Upper lobe of left lung (tissue), 6 donors: ENCODE results near the gene ASTN2. TPM values are rescaled to one million over a fixed set of nuclear protein-coding genes. Genes with fewer than 3 reads are reported as not detected.
A peak's percentile ranks its signal among the peaks of the same experiment; 100 is the strongest.

Experiments used
- ATAC-seq, 2 donors: fragments of 200-7000 bp; cut with Tn5 transposase; one replicate each; pipeline ENCODE4 v1.9.1; 2022; ENCODE audit warnings: mild to moderate bottlenecking in 2 of 2, moderate library complexity in 2 of 2; ENCODE audit not compliant: low FRiP score in 2 of 2
- DNase-seq, 2 donors: peaks; one replicate each; pipeline ENCODE4 v3.0.0-alpha.2; 2019 to 2020
- H3K27ac ChIP-seq, 4 donors: fragments of 200-600 bp; sonication (generic); one replicate each; pipeline ENCODE4 v1.5.1; 2016 to 2019
- H3K27me3 ChIP-seq, 4 donors: fragments of 200-600 bp; sonication (generic); one replicate each; pipeline ENCODE4 v1.5.1; 2017 to 2019
- H3K36me3 ChIP-seq, 4 donors: fragments of 200-600 bp; sonication (generic); one replicate each; pipeline ENCODE4 v1.5.1; 2016 to 2019
- H3K4me1 ChIP-seq, 4 donors: fragments of 200-600 bp; sonication (generic); one replicate each; pipeline ENCODE4 v1.5.1; 2018 to 2019
- H3K4me3 ChIP-seq, 4 donors: fragments of 200-600 bp; sonication (generic); one replicate each; pipeline ENCODE4 v1.5.1; 2017 to 2019; ENCODE audit warnings: mild to moderate bottlenecking in 2 of 4, moderate library complexity in 1 of 4
- H3K9me3 ChIP-seq, 4 donors: fragments of 200-600 bp; sonication (generic); one replicate each; pipeline ENCODE4 v1.5.1; 2018 to 2019
- CTCF ChIP-seq, 6 experiments: fragments of 450-650 bp in 4 of 6; fragments of 200-600 bp in 2 of 6; sonication (generic) in 2 of 6; IDR thresholded peaks; one replicate each; pipeline ENCODE4 v1.5.1; 2016 to 2019; ENCODE audit warnings: antibody characterized with exemption in 6 of 6
- EP300 ChIP-seq, 4 donors: sonication (generic); formaldehyde crosslinking; IDR thresholded peaks; one replicate each; pipeline ENCODE4 v1.5.1; 2017; ENCODE audit warnings: antibody characterized with exemption in 4 of 4, control low read depth in 2 of 4
- POLR2A ChIP-seq, 4 donors: fragments of 450-650 bp; IDR thresholded peaks; one replicate each; pipeline ENCODE4 v1.5.1; 2016 to 2017; ENCODE audit warnings: antibody characterized with exemption in 4 of 4, mild to moderate bottlenecking in 2 of 4
- POLR2AphosphoS5 ChIP-seq, 2 donors: sonication (generic); formaldehyde crosslinking; IDR thresholded peaks; one replicate each; pipeline ENCODE4 v1.5.1; 2017; ENCODE audit warnings: antibody characterized with exemption in 2 of 2
- WGBS, 2 donors: methylation state at CpG; one replicate each; pipeline ENCODE4 v1.1.5; 2017 to 2018; 5-methylcytosine and 5-hydroxymethylcytosine counted together
- total RNA-seq, 6 donors: library from RNA; depleted of rRNA in 4 of 6; stranded (reverse); fragments of >200 nt in 4 of 6; gene quantifications; one replicate each; pipeline versions ENCODE4 v1.1.0 to v1.2.1, GENCODE V29; 2016 to 2021
- donor health status: DM: no; HTN: no; CAD: no; lungs with moderate emphysema.
- donor health status: DM: no; HTN: yes; CAD: no; lungs with severe emphysema.

The ASTN2 gene
- total RNA-seq, 6 donors from 2014 or later: 2.0 to 7.5 (median 3.4) TPM

DNA sequence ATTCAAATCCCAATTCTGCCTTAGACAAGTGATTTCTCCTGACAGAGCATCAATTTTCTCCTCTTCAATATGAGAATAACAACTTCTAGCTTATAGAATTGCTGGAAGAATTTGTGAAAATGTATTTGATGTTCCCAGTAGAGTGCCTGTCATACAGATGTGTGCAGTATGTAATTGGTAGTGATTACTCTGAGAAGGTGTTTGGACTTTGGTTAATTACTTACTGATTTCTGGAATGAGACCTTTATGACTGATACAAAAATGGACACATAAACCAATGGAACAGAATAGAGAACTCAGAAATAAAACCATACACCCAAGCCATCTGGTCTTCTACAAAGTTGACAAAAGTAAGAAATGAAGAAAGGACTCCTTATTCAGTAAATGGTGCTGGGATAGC, 829.7 kb downstream of the ASTN2 start:
- no peaks in the 10 kb centered on the region for H3K4me1 ChIP-seq
- DNase-seq (no peak), ATAC-seq (no peak)
- peaks cover 0 to 11% (median 7%) of the 10 kb centered on the region in 4 donors for H3K9me3 ChIP-seq
- no peaks in the 10 kb centered on the region for H3K27me3 ChIP-seq
- no peaks in the 10 kb centered on the region for H3K36me3 ChIP-seq
- TF ChIP-seq EP300 (IDR thresholded peaks at IDR 0.05): no peak
- no peak for TF ChIP-seq POLR2AphosphoS5 (IDR thresholded peaks at IDR 0.05)
- H3K4me3 ChIP-seq: no peak overlapping the region
- no peak overlapping the region for H3K27ac ChIP-seq

DNA sequence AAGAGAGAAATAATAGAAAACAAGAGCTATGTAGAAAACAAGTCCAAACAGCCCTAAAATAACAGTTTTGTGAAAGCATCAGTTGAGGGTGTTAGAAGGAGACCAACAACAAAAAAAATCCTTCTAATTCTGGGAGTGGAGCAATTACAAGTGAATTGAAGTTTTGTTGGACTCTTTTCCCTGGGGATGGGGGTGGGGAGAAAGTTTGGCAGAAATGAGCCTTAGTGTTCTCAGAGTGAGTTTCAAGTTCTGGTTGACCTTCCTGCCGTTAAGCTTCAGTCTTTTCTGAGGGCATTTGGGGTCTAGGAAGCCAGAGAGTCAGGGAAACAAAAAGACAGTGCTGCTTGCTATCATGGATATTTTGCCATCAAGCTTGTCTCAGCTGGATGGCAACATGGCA, 834.0 kb downstream of the ASTN2 start:
- Histone ChIP-seq H3K9me3 (no peaks in the 10 kb centered on the region), H3K4me3 (no peak overlapping the region), H3K27ac (no peak overlapping the region), H3K4me1 (no peaks in the 10 kb centered on the region), H3K27me3 (no peaks in the 10 kb centered on the region), H3K36me3 (no peaks in the 10 kb centered on the region)
- 30 to 76% methylated on average over 1 of the region's 1 CpG for WGBS, 2 donors
- ATAC-seq: no peak
- DNase-seq: no peak
- TF ChIP-seq POLR2AphosphoS5 (IDR thresholded peaks at IDR 0.05): no peak

- H3K4me3 ChIP-seq: no peak overlapping the region
- peaks cover 0 to 14% (median 7%) of the 10 kb centered on the region in 4 donors for H3K4me1 ChIP-seq
- no peaks in the 10 kb centered on the region for H3K27me3 ChIP-seq
- WGBS, 2 donors: 62 to 64% methylated on average over 4 of the region's 4 CpGs
- ATAC-seq: no peak
- DNase-seq: peak in 1 of 2 donors; percentile 49
- H3K27ac ChIP-seq: no peak overlapping the region
- H3K36me3 ChIP-seq: no peaks in the 10 kb centered on the region
- no peak for TF ChIP-seq EP300 (IDR thresholded peaks at IDR 0.05)
- TF ChIP-seq POLR2A (IDR thresholded peaks at IDR 0.05): no peak
- no peak for TF ChIP-seq CTCF (IDR thresholded peaks at IDR 0.05)
- no peak for TF ChIP-seq POLR2AphosphoS5 (IDR thresholded peaks at IDR 0.05)
- H3K9me3 ChIP-seq: no peaks in the 10 kb centered on the region
Measured at GRCh38 chr9:116576386-116576785, 838.5 kb downstream of the ASTN2 start.

DNA sequence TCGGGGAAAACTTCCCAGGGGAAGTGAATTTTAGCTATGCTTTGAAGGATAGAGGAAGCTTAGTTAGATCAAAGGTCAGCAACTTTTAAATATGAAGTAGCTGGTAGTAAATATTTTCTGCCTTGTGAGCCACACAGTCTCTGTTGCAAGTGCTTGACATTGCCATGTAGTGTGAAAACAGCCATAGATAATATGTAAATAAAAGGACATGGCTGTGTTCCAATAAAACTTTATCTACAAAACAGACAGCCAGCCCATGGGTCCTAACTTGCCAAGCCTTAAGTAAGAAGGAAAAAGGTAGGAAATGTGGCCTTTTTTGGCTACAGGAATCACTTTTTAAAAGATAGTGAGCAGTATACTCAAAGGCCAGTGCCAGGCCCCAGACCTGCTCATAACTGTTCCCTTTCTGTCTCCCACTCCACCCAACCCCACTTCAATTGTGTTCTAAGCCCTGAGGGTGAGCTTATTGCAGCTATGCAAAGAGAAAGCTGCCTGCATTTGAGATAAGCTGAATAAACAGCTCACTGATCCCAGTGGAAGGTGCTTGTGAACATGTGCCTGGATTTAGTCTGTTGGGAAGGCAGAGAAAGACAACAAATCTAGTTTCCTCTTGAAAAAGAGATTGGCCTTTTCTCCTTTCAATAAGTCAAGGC, 840.7 kb downstream of the ASTN2 start:
- Histone ChIP-seq H3K9me3 (no peaks in the 10 kb centered on the region), H3K27ac (peak overlapping the region in 3 of 4 donors; percentile 1 to 46 (median 43)), H3K4me1 (peaks cover 0 to 14% (median 7%) of the 10 kb centered on the region in 4 donors), H3K27me3 (no peaks in the 10 kb centered on the region), H3K4me3 (no peak overlapping the region), H3K36me3 (no peaks in the 10 kb centered on the region)
- ATAC-seq: peak; percentile 44 to 82
- TF ChIP-seq POLR2AphosphoS5 (IDR thresholded peaks at IDR 0.05) (no peak), POLR2A (IDR thresholded peaks at IDR 0.05) (no peak), CTCF (IDR thresholded peaks at IDR 0.05) (no peak), EP300 (IDR thresholded peaks at IDR 0.05) (no peak)
- peak in 1 of 2 donors; percentile 70 for DNase-seq
- WGBS, 2 donors: 43 to 49% methylated on average over 1 of the region's 1 CpG

DNA sequence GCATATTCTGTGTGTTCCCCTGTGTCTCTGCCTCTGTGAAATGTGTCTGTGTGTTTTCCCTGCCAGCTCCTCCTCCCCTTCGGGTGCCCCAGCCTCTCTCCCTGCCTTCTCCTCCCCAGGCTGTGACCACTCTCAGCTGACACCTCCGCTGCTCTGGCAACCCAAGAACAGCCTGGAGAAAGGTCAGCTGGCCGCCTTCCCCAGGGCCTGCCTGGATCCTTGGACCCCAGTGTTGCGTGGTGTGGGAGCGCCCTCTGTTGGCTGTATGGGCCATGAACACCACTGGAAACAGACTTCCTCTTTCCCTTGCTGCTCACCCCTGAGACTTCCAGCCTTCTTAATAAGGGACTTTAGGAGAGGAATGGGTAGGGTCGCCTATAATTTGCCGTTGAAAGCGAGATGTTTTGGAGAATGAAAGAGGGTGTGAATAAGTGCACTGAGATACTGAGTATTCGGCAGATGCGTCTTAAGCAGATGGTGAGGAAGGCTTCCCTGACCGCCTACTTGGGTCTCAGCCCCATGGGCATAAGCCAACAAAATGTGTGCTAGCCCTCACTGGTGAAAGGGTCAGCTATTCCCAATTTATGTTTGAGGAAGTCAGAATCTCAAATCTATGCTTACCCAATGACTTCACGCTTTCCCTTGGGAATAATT, 842.6 kb downstream of the ASTN2 start:
- 32 to 36% methylated on average over 11 to 12 of the region's 12 CpGs for WGBS, 2 donors
- Histone ChIP-seq H3K4me1 (peaks cover 1 to 17% (median 9%) of the 10 kb centered on the region in 4 donors), H3K9me3 (no peaks in the 10 kb centered on the region), H3K36me3 (no peaks in the 10 kb centered on the region), H3K27me3 (no peaks in the 10 kb centered on the region), H3K27ac (no peak overlapping the region), H3K4me3 (no peak overlapping the region)
- DNase-seq (peak; percentile 44 to 89), ATAC-seq (peak; percentile 88 to 93)
- no peak for TF ChIP-seq EP300 (IDR thresholded peaks at IDR 0.05)
- no peak for TF ChIP-seq POLR2A (IDR thresholded peaks at IDR 0.05)
- peak; percentile 46 to 72 for TF ChIP-seq POLR2AphosphoS5 (IDR thresholded peaks at IDR 0.05)
- TF ChIP-seq CTCF (IDR thresholded peaks at IDR 0.05): peak; percentile 75 to 90 (median 85)
